ENCODE data around the gene PRR20B. TPM values are rescaled to one million over a fixed set of nuclear protein-coding genes. Genes with fewer than 3 reads are reported as not detected.

Gene PRR20B
- not detected in 5 replicates for total RNA-seq (2022; extraction: Qiagen RNA extraction; ENCODE audit: low read depth)

GRCh38 chr13:57147188-57147587 lies at the start of gene PRR20B:
TSS of gene PRR20B (plus strand) at chr13:57147488. CDS start at chr13:57147875, 387 bp downstream.

GRCh38 chr13:57140235-57140968 lies 6.9 kb upstream of the PRR20B start, which contains the start of gene PRR20A:
TSS of gene PRR20A (plus strand) at chr13:57140918. CDS start at chr13:57141305, 387 bp downstream.

GRCh38 chr13:57153761-57154160 lies 6.5 kb downstream of the PRR20B start, which contains the start of gene PRR20C:
TSS of gene PRR20C (plus strand) at chr13:57154061. CDS start at chr13:57154448, 387 bp downstream.

GRCh38 chr13:57160332-57160731 lies 13.0 kb downstream of the PRR20B start, which contains the start of gene PRR20D:
TSS of gene PRR20D (plus strand) at chr13:57160632. CDS start at chr13:57161019, 387 bp downstream.

GRCh38 chr13:57166897-57167296 lies 19.6 kb downstream of the PRR20B start, which contains the start of gene PRR20E:
TSS of gene PRR20E (plus strand) at chr13:57167197. CDS start at chr13:57167584, 387 bp downstream.

Other genes starting within 250 kb of the PRR20B start
- gene PRR20A, start 6.6 kb upstream of the PRR20B start, total RNA-seq (2022; extraction: Qiagen RNA extraction; ENCODE audit: low read depth) = not detected in 5 replicates
- gene PRR20C, start 6.6 kb downstream of the PRR20B start, total RNA-seq (2022; extraction: Qiagen RNA extraction; ENCODE audit: low read depth) = not detected in 5 replicates
- gene PRR20D, start 13.1 kb downstream of the PRR20B start, total RNA-seq (2022; extraction: Qiagen RNA extraction; ENCODE audit: low read depth) = not detected in 5 replicates
- not detected in 5 replicates for gene PRR20E, start 19.7 kb downstream of the PRR20B start, total RNA-seq (2022; extraction: Qiagen RNA extraction; ENCODE audit: low read depth)

All from A549 treated with DMSO at 1 μM for 4 hours (cell line).